Activated naive CD4-positive, alpha-beta T cell treated with anti-CD3 and anti-CD28 coated beads for 36 hours (primary cell): ENCODE measurements around the gene ANKRD44. TPM values are rescaled to one million over a fixed set of nuclear protein-coding genes. Genes with fewer than 3 reads are reported as not detected.
"Not testable (repeated sequence)": the region's sequence is repeated elsewhere in the genome, so short reads cannot be mapped to it uniquely, and the experiment has no call there.

Experiments used
- CTCF ChIA-PET: fragments of 350-600 bp; sonication (Branson Sonifier 250); formaldehyde crosslinking; loops from one replicate; lab custom pipeline; 2021; ENCODE audit warnings: antibody characterized with exemption; lab: Charles Lee
- DNase-seq: peaks from one replicate; pipeline ENCODE4 v3.0.0-alpha.2; 2020
- H3K27ac Mint-ChIP-seq: one replicate; pipeline ENCODE4 v1.8.0; 2021; ENCODE audit warnings: mild to moderate bottlenecking, mixed read lengths
- H3K27me3 Mint-ChIP-seq: one replicate; pipeline ENCODE4 v1.8.0; 2021; ENCODE audit warnings: low read depth, mixed read lengths
- H3K36me3 Mint-ChIP-seq: one replicate; pipeline ENCODE4 v1.8.0; 2021; ENCODE audit warnings: low read depth, mixed read lengths
- H3K4me1 Mint-ChIP-seq: one replicate; pipeline ENCODE4 v1.8.0; 2021; ENCODE audit warnings: low read depth, mixed read lengths
- H3K4me3 Mint-ChIP-seq: one replicate; pipeline ENCODE4 v1.8.0; 2021; ENCODE audit warnings: mild to moderate bottlenecking, moderate library complexity, mixed read lengths
- H3K9me3 Mint-ChIP-seq: one replicate; pipeline ENCODE4 v1.8.0; 2021; ENCODE audit warnings: mixed read lengths
- intact Hi-C: fragments of 100-400 bp; cut with micrococcal nuclease; formaldehyde crosslinking; loops from one replicate; pipeline ENCODE4 v1.15.1; 2023
- total RNA-seq, 2 experiments: library from RNA; stranded (reverse); gene quantifications; one replicate each; pipeline ENCODE4 v1.2.3, GENCODE V29; 2021

Gene ANKRD44
- total RNA-seq, 2 experiments from 2014 or later: 87.8 to 101 TPM

DNA sequence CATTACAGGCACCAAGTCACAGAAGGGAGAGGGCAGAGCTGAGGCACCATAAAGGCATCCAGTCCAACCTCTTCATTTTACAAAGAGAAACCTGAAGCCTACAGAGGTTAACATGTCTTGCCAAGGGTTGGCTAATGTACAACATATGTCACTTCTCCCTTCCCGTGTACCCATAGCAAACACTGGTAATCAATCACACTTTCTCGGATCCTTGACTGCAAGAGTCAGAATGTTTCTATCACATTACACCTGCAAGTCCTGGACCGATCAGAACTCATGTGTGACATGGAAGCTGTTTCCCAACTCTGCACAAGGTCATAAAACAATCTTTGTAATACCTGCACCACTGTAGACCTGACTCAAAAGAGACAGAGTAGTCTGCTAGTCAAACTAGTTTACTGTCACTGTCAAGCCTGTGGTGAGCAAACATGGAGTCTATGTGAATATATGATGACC, 6.0 kb downstream of the ANKRD44 start:
- CTCF ChIA-PET: interaction anchor here (0.8 to 4.3 kb wide), 10 partner anchors 10 to 191 kb away, joined by 3 to 20 read pairs (median 5); no protein-coding TSS in a partner anchor
- Mint-ChIP-seq H3K36me3 (peaks cover 26% of the 10 kb centered on the region), H3K4me1 (peaks cover 68% of the 10 kb centered on the region), H3K9me3 (no peaks in the 10 kb centered on the region), H3K4me3 (peak overlapping the region; percentile 77), H3K27ac (peak overlapping the region; percentile 96), H3K27me3 (no peaks in the 10 kb centered on the region)
- peak; percentile 68 for DNase-seq
- intact Hi-C loops: loop anchor here (1.0 to 10.0 kb wide), 8 partner anchors 17 to 1767 kb away; no protein-coding TSS in a partner anchor

GRCh38 chr2:197300139-197300538, 10.4 kb downstream of the ANKRD44 start:
- H3K4me3 Mint-ChIP-seq: no peak overlapping the region
- intact Hi-C loops: loop anchor here (5.0 to 10.0 kb wide), 4 partner anchors 595 to 1763 kb away; no protein-coding TSS in a partner anchor

DNA sequence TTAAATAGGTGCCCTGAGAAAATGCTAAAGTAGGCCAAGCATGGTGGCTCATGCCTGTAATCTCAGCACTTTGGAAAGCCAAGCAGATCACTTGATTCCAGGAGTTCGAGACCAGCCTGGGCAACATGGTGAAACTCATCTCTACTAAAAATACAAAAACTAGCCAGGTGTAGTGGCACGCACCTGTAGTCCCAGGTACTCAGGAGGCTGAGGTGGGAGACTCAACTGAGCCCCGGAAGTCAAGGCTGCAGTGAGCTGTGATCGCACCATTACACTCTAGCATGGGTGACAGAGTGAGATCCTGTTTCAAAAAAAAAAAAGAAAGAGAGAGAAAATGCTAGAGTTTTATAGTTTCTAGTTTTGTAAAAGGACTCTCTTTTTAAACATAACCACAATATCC, 12.0 kb downstream of the ANKRD44 start:
- CTCF ChIA-PET: interaction anchor here (0.5 to 1.3 kb wide), 3 partner anchors 37 to 185 kb away, joined by 3 to 4 read pairs (median 4); no protein-coding TSS in a partner anchor
- Mint-ChIP-seq H3K4me1 (peaks cover 92% of the 10 kb centered on the region), H3K4me3 (peak overlapping the region; percentile 17), H3K27ac (peak overlapping the region; percentile 92), H3K27me3 (no peaks in the 10 kb centered on the region), H3K36me3 (peaks cover 44% of the 10 kb centered on the region), H3K9me3 (no peaks in the 10 kb centered on the region)
- intact Hi-C loops: loop anchor here (1.0 to 5.0 kb wide), 3 partner anchors 82 to 1036 kb away; no protein-coding TSS in a partner anchor
- DNase-seq: peak; percentile 45

More at GRCh38 chr2:197300139-197300538, 10.4 kb downstream of the ANKRD44 start:
- H3K27ac Mint-ChIP-seq: peak overlapping the region; percentile 92
- H3K27me3 Mint-ChIP-seq: no peaks in the 10 kb centered on the region
- peaks cover 41% of the 10 kb centered on the region for H3K36me3 Mint-ChIP-seq
- no peaks in the 10 kb centered on the region for H3K9me3 Mint-ChIP-seq
- CTCF ChIA-PET: interaction anchor here (0.8 to 1.9 kb wide), 6 partner anchors 38 to 108 kb away, joined by 3 to 6 read pairs (median 4); no protein-coding TSS in a partner anchor
- DNase-seq: peak; percentile 56
- H3K4me1 Mint-ChIP-seq: peaks cover 91% of the 10 kb centered on the region

DNA sequence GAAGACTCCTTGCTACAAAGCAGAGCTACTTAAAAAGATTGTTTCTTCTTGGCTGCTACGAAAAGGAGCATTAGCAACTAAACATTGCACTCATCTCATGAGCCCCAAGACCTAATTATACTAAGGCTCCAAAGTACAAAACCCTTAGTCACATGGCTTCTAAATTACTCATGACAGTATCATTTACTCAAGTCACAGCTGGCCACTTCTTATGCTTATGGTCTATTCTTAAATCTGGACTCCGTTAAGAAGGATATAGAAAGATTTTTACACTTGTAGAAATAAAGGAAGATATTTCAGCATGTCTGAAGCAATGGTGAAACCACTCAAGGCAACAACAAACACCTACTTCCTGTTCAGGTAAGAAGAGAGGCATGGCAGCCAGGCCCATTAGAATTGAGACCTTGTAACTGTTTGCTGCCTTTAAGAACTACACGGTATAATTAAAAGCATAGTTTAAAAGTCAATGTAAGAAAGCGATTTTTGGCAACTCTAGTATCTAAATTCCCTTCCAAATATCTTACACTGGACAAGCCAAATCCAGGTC, 12.7 kb downstream of the ANKRD44 start:
- Mint-ChIP-seq H3K36me3 (peaks cover 41% of the 10 kb centered on the region), H3K9me3 (no peaks in the 10 kb centered on the region), H3K27me3 (no peaks in the 10 kb centered on the region), H3K4me1 (peaks cover 96% of the 10 kb centered on the region), H3K27ac (peak overlapping the region; percentile 92), H3K4me3 (peak overlapping the region; percentile 17)
- DNase-seq: no peak
- CTCF ChIA-PET: interaction anchor here (1.0 kb wide), 2 partner anchors 10 to 103 kb away, joined by 3 read pairs; no protein-coding TSS in a partner anchor
- intact Hi-C loops: loop anchor here (1.0 to 5.0 kb wide), 7 partner anchors 10 to 1133 kb away; no protein-coding TSS in a partner anchor

DNA sequence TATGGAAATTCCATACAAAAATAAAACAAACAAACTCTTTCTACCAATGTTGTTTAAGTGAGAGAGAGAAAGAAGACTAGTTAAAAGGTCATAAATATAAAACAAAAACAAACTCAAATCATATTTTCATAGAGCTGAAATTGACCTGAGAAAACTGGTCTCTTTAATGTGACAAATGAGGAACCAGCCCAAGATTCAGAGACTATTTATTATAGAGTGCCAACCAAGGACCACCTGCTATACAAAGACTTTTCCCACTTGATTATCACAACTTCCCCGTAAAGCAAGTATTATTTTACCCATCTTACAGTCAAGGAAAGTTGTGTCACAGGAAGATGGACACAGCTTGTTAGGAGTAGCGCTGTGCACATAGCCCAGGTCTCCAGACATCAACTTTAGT, 13.3 kb downstream of the ANKRD44 start:
- peak overlapping the region; percentile 54 for H3K4me3 Mint-ChIP-seq
- H3K27ac Mint-ChIP-seq: peak overlapping the region; percentile 92
- DNase-seq: no peak
- H3K4me1 Mint-ChIP-seq: peaks cover 96% of the 10 kb centered on the region
- H3K9me3 Mint-ChIP-seq: no peaks in the 10 kb centered on the region
- CTCF ChIA-PET: interaction anchor here (1.0 to 5.1 kb wide), 3 partner anchors 8 to 103 kb away, joined by 3 to 20 read pairs (median 3); no protein-coding TSS in a partner anchor
- no peaks in the 10 kb centered on the region for H3K27me3 Mint-ChIP-seq
- intact Hi-C loops: loop anchor here (1.0 to 5.0 kb wide), 5 partner anchors 10 to 1132 kb away; no protein-coding TSS in a partner anchor
- peaks cover 44% of the 10 kb centered on the region for H3K36me3 Mint-ChIP-seq

DNA sequence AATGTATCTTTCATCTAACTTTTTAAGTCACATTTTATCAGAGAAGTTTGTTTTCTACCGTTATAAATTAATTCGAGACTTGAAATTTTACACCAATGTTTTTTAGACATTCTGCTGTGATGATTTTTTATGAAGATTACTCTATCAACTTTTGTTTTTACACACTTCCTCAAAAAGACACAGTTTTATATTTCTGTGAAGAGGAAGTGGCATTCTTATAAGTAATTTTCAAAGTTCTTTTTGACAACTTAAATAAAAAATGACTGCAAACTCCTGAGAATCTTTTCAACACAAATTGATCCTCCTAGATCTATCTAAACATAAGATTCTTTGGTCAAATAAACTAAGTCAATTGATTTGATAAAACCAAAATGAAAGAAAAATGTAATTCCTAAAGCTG, 13.7 kb downstream of the ANKRD44 start:
- peak overlapping the region; percentile 54 for H3K4me3 Mint-ChIP-seq
- peaks cover 45% of the 10 kb centered on the region for H3K36me3 Mint-ChIP-seq
- intact Hi-C loops: loop anchor here (1.0 to 5.0 kb wide), 5 partner anchors 10 to 1132 kb away; no protein-coding TSS in a partner anchor
- no peaks in the 10 kb centered on the region for H3K9me3 Mint-ChIP-seq
- CTCF ChIA-PET: interaction anchor here (5.1 kb wide), 1 partner anchor 8 kb away, joined by 20 read pairs; no protein-coding TSS in a partner anchor
- no peaks in the 10 kb centered on the region for H3K27me3 Mint-ChIP-seq
- H3K4me1 Mint-ChIP-seq: peaks cover 97% of the 10 kb centered on the region
- DNase-seq: no peak
- H3K27ac Mint-ChIP-seq: peak overlapping the region; percentile 92

DNA sequence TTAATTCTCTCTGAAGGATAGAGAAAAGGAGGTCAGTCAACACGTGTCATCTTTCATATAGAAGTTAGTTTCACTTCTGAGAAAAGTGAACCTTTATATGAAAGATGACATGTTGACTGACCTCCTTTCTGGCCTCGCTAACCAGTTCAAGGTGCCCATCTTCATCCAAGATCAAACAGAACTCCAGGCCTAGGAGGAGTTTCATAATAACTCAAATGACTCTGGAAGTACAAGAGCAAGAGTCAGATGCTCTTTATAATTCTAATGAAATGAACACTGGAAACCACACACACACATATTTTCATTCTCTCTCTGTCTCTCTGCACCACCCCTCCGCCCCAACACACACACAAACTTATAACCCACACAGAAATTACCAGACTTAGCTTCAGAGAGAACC, 16.3 kb downstream of the ANKRD44 start:
- Mint-ChIP-seq H3K36me3 (peaks cover 43% of the 10 kb centered on the region), H3K27ac (peak overlapping the region; percentile 92), H3K9me3 (no peaks in the 10 kb centered on the region), H3K27me3 (no peaks in the 10 kb centered on the region), H3K4me1 (peaks cover 90% of the 10 kb centered on the region), H3K4me3 (peak overlapping the region; percentile 57)
- CTCF ChIA-PET: interaction anchor here (0.6 to 5.1 kb wide), 5 partner anchors 9 to 105 kb away, joined by 3 to 20 read pairs (median 3); no protein-coding TSS in a partner anchor
- intact Hi-C loops: no loop called here
- peak; percentile 40 for DNase-seq

DNA sequence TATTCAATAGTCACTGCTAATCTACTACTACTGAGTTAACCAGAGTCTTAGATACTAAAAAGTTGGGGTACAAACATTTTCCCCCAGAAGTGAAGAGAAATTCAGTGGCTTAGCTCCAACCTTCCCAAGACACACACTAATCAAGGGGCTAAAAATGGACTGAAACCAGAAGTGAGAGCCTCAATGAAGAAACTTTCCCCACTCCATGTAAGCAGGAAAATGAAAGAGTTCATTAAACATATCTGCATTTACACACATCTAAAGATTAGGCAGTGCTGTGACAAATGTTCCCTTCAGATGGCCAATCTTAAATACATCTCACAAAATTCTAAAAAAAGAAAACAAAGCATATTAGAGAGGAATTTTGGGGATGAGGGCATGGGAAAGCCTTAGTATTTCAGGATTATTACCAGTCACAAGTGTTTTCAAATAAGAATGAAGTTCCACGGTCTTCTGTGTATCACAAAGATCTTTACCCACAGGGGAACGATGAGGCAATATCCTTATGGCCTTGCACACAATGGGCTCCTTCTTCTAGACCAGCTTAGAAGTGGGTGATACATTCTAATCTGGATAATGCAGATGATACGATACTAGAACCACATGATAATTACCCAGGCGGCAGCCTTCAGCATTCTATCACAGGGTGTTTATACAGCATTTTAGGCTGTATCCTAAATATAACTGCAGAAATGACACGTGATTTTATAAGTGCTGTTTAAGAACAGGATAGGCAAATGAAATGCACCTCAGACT, 17.1 kb downstream of the ANKRD44 start:
- intact Hi-C loops: loop anchor here (1.0 to 2.0 kb wide), 4 partner anchors 13 to 37 kb away; no protein-coding TSS in a partner anchor
- DNase-seq: peak; percentile 48
- Mint-ChIP-seq H3K4me1 (peaks cover 87% of the 10 kb centered on the region), H3K36me3 (peaks cover 37% of the 10 kb centered on the region), H3K27ac (peak overlapping the region; percentile 92), H3K9me3 (no peaks in the 10 kb centered on the region), H3K27me3 (no peaks in the 10 kb centered on the region), H3K4me3 (peak overlapping the region; percentile 57)
- CTCF ChIA-PET: interaction anchor here (0.6 to 5.1 kb wide), 6 partner anchors 8 to 104 kb away, joined by 3 to 20 read pairs (median 4); no protein-coding TSS in a partner anchor

GRCh38 chr2:197292619-197293018, 18.0 kb downstream of the ANKRD44 start:
- Mint-ChIP-seq H3K27ac (peak overlapping the region; percentile 92), H3K4me1 (peaks cover 86% of the 10 kb centered on the region), H3K27me3 (no peaks in the 10 kb centered on the region), H3K9me3 (peaks cover 2% of the 10 kb centered on the region), H3K4me3 (peak overlapping the region; percentile 57), H3K36me3 (peaks cover 32% of the 10 kb centered on the region)
- intact Hi-C loops: loop anchor here (1.0 to 2.0 kb wide), 4 partner anchors 12 to 36 kb away; no protein-coding TSS in a partner anchor
- no peak for DNase-seq
- CTCF ChIA-PET: interaction anchor here (1.2 to 5.1 kb wide), 2 partner anchors 12 to 36 kb away, joined by 5 to 20 read pairs; no protein-coding TSS in a partner anchor

- H3K27ac Mint-ChIP-seq: peak overlapping the region; percentile 97
- CTCF ChIA-PET: interaction anchor here (1.0 to 2.9 kb wide), 5 partner anchors 17 to 90 kb away, joined by 3 to 11 read pairs (median 7); no protein-coding TSS in a partner anchor
- not testable (repeated sequence) for DNase-seq, H3K9me3 Mint-ChIP-seq, H3K27me3 Mint-ChIP-seq
- H3K36me3 Mint-ChIP-seq: peaks cover 27% of the 10 kb centered on the region
- intact Hi-C loops: loop anchor here (1.0 kb wide), 4 partner anchors 10 to 31 kb away; no protein-coding TSS in a partner anchor
- H3K4me3 Mint-ChIP-seq: peak overlapping the region; percentile 64
- peaks cover 81% of the 10 kb centered on the region for H3K4me1 Mint-ChIP-seq
These were observed 23.0 kb downstream of the ANKRD44 start for GRCh38 chr2:197287596-197287932.

- peak overlapping the region; percentile 97 for H3K27ac Mint-ChIP-seq
- peak overlapping the region; percentile 64 for H3K4me3 Mint-ChIP-seq
- DNase-seq: peak; percentile 74
- intact Hi-C loops: loop anchor here (1.0 kb wide), 4 partner anchors 10 to 31 kb away; no protein-coding TSS in a partner anchor
- CTCF ChIA-PET: interaction anchor here (1.0 to 2.9 kb wide), 5 partner anchors 18 to 34 kb away, joined by 3 to 11 read pairs (median 4); no protein-coding TSS in a partner anchor
- peaks cover 81% of the 10 kb centered on the region for H3K4me1 Mint-ChIP-seq
- peaks cover 27% of the 10 kb centered on the region for H3K36me3 Mint-ChIP-seq
- peaks cover 3% of the 10 kb centered on the region for H3K9me3 Mint-ChIP-seq
- H3K27me3 Mint-ChIP-seq: no peaks in the 10 kb centered on the region
These were observed 23.6 kb downstream of the ANKRD44 start for GRCh38 chr2:197286805-197287595.
